ENCODE measurements around the gene SYT11.
A peak's percentile ranks its signal among the peaks of the same experiment; 100 is the strongest.

SYT11 gene

GRCh38 chr1:155911156-155912055, 52.0 kb downstream of the SYT11 start, which contains the start of gene RIT1:
RIT1 (minus strand) TSS chr1:155911349; CDS start chr1:155910761, 588 bp downstream.
- peak; percentile 91 for DNase-seq
- TF ChIP-seq CTCF (IDR thresholded peaks at IDR 0.05; ENCODE audit: low read length) (peak; percentile 6; the same call in 1 of the 2 replicates), EZH2phosphoT487 (IDR thresholded peaks at IDR 0.05; ENCODE audit: low read length) (no peak), EZH2 (optimal IDR thresholded peaks at IDR 0.05; ENCODE audit: low read depth, low read length) (no peak)
- H3K27me3 ChIP-seq (replicated peaks; ENCODE audit: insufficient read depth, low read length) = no peaks in the 10 kb centered on the region
- H3K36me3 ChIP-seq (replicated peaks; ENCODE audit: insufficient read depth, low read length) = peaks cover 29% of the 10 kb centered on the region
- H3K27ac ChIP-seq (ENCODE audit: low read length) = peak within 1 kb of the TSS; percentile 55; the same call in 1 of the 2 replicates
- peak within 1 kb of the TSS; percentile 76 for H2AFZ ChIP-seq (ENCODE audit: low read length)
- H3K9ac ChIP-seq (ENCODE audit: low read length) = peak within 1 kb of the TSS; percentile 56
- H3K4me1 ChIP-seq (ENCODE audit: low read length) = peaks cover 14% of the 10 kb centered on the region
- no peaks in the 10 kb centered on the region for H3K9me3 ChIP-seq (replicated peaks; ENCODE audit: insufficient read depth, low read length)
- no peaks in the 10 kb centered on the region for H4K20me1 ChIP-seq (ENCODE audit: insufficient read depth, low read length)
- H3K4me2 ChIP-seq (ENCODE audit: low read depth, low read length) = peak within 1 kb of the TSS; percentile 89
- peak within 1 kb of the TSS; percentile 75 for H3K4me3 ChIP-seq (ENCODE audit: low read length)
- no peaks in the 10 kb centered on the region for H3K9me2 ChIP-seq (replicated peaks; ENCODE audit: insufficient read depth, low read length)
- peaks cover 49% of the 10 kb centered on the region for H3F3A ChIP-seq (ENCODE audit: insufficient read depth, low read length)
- H3K79me2 ChIP-seq (ENCODE audit: low read length) = peaks cover 38% of the 10 kb centered on the region

GRCh38 chr1:155912056-155912536, 52.7 kb downstream of the SYT11 start:
- no peak overlapping the region for H2AFZ ChIP-seq (ENCODE audit: low read length)
- no peak for TF ChIP-seq EZH2phosphoT487 (IDR thresholded peaks at IDR 0.05; ENCODE audit: low read length)
- no peak for TF ChIP-seq EZH2 (optimal IDR thresholded peaks at IDR 0.05; ENCODE audit: low read depth, low read length)
- no peak for TF ChIP-seq CTCF (IDR thresholded peaks at IDR 0.05; ENCODE audit: low read length)
- peaks cover 14% of the 10 kb centered on the region for H3K4me1 ChIP-seq (ENCODE audit: low read length)
- peaks cover 45% of the 10 kb centered on the region for H3K79me2 ChIP-seq (ENCODE audit: low read length)
- no peaks in the 10 kb centered on the region for H3K9me3 ChIP-seq (replicated peaks; ENCODE audit: insufficient read depth, low read length)
- no peak overlapping the region for H3K4me3 ChIP-seq (ENCODE audit: low read length)
- peaks cover 55% of the 10 kb centered on the region for H3F3A ChIP-seq (ENCODE audit: insufficient read depth, low read length)
- H4K20me1 ChIP-seq (ENCODE audit: insufficient read depth, low read length) = peaks cover 7% of the 10 kb centered on the region; the same call in 1 of the 2 replicates
- peak; percentile 43 for DNase-seq
- no peak overlapping the region for H3K9ac ChIP-seq (ENCODE audit: low read length)
- H3K36me3 ChIP-seq (replicated peaks; ENCODE audit: insufficient read depth, low read length) = peaks cover 36% of the 10 kb centered on the region
- peak overlapping the region; percentile 89; the same call in 1 of the 2 replicates for H3K4me2 ChIP-seq (ENCODE audit: low read depth, low read length)
- H3K9me2 ChIP-seq (replicated peaks; ENCODE audit: insufficient read depth, low read length) = no peaks in the 10 kb centered on the region
- peak overlapping the region; percentile 55; the same call in 1 of the 2 replicates for H3K27ac ChIP-seq (ENCODE audit: low read length)
- no peaks in the 10 kb centered on the region for H3K27me3 ChIP-seq (replicated peaks; ENCODE audit: insufficient read depth, low read length)

- Histone ChIP-seq H3K79me2 (ENCODE audit: low read length) (peaks cover 60% of the 10 kb centered on the region), H3K4me3 (ENCODE audit: low read length) (no peak overlapping the region), H3K4me1 (ENCODE audit: low read length) (peaks cover 14% of the 10 kb centered on the region), H3K9ac (ENCODE audit: low read length) (no peak overlapping the region), H3K9me2 (replicated peaks; ENCODE audit: insufficient read depth, low read length) (no peaks in the 10 kb centered on the region), H2AFZ (ENCODE audit: low read length) (no peak overlapping the region), H3K27me3 (replicated peaks; ENCODE audit: insufficient read depth, low read length) (no peaks in the 10 kb centered on the region), H3K27ac (ENCODE audit: low read length) (no peak overlapping the region), H3F3A (ENCODE audit: insufficient read depth, low read length) (peaks cover 63% of the 10 kb centered on the region), H3K9me3 (replicated peaks; ENCODE audit: insufficient read depth, low read length) (no peaks in the 10 kb centered on the region), H3K36me3 (replicated peaks; ENCODE audit: insufficient read depth, low read length) (peaks cover 50% of the 10 kb centered on the region), H4K20me1 (ENCODE audit: insufficient read depth, low read length) (peaks cover 11% of the 10 kb centered on the region), H3K4me2 (ENCODE audit: low read depth, low read length) (no peak overlapping the region)
- no peak for DNase-seq
- TF ChIP-seq EZH2phosphoT487 (IDR thresholded peaks at IDR 0.05; ENCODE audit: low read length) (no peak), EZH2 (optimal IDR thresholded peaks at IDR 0.05; ENCODE audit: low read depth, low read length) (no peak), CTCF (IDR thresholded peaks at IDR 0.05; ENCODE audit: low read length) (no peak)
These were observed 54.8 kb downstream of the SYT11 start for GRCh38 chr1:155913969-155914757.
